Measurements from ENCODE around the gene CNOT10. TPM values are rescaled to one million over a fixed set of nuclear protein-coding genes. Genes with fewer than 3 reads are reported as not detected.
"Not testable (repeated sequence)": the region's sequence is repeated elsewhere in the genome, so short reads cannot be mapped to it uniquely, and the experiment has no call there.

The CNOT10 gene
- polyA plus RNA-seq, 1 of the 3 experiments (the other 2 are of a cell fraction) = 23.5 TPM

DNA sequence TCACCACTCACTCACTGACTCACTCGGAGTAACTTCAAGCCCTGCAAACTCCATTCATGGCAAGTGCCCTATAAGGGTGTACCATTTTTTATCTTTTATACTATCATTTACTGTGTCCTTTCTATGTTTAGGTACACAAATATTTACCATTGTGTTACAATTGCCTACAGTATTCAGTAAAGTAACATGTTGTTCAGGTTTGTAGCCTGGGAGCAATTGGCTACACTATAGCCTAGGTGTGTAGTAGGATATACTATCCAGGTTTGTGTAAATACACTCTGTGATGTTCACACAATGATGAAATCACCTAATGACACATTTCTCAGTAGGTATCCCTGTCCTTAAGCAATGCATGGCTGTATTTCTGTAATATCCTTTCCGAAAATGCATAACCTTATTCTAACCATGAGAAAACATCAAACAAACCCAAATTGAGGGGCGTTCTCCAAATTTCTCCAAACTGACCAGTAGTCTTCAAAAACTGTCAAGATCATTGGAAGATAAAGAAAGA lies 17.9 kb upstream of the CNOT10 start:
- TF ChIP-seq NFIC (IDR thresholded peaks at IDR 0.05; ENCODE audit: borderline replicate concordance) = no peak
- TF ChIP-seq MEF2A (IDR thresholded peaks at IDR 0.05; ENCODE audit: borderline replicate concordance, low read depth) = no peak
- TF ChIP-seq FOXJ3 (CRISPR knock-in tag; IDR thresholded peaks at IDR 0.05) = no peak
- TF ChIP-seq, protein P1, sequence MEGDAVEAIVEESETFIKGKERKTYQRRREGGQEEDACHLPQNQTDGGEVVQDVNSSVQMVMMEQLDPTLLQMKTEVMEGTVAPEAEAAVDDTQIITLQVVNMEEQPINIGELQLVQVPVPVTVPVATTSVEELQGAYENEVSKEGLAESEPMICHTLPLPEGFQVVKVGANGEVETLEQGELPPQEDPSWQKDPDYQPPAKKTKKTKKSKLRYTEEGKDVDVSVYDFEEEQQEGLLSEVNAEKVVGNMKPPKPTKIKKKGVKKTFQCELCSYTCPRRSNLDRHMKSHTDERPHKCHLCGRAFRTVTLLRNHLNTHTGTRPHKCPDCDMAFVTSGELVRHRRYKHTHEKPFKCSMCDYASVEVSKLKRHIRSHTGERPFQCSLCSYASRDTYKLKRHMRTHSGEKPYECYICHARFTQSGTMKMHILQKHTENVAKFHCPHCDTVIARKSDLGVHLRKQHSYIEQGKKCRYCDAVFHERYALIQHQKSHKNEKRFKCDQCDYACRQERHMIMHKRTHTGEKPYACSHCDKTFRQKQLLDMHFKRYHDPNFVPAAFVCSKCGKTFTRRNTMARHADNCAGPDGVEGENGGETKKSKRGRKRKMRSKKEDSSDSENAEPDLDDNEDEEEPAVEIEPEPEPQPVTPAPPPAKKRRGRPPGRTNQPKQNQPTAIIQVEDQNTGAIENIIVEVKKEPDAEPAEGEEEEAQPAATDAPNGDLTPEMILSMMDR (IDR thresholded peaks at IDR 0.05) = no peak
- TF ChIP-seq, protein P2, sequence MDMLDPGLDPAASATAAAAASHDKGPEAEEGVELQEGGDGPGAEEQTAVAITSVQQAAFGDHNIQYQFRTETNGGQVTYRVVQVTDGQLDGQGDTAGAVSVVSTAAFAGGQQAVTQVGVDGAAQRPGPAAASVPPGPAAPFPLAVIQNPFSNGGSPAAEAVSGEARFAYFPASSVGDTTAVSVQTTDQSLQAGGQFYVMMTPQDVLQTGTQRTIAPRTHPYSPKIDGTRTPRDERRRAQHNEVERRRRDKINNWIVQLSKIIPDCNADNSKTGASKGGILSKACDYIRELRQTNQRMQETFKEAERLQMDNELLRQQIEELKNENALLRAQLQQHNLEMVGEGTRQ (IDR thresholded peaks at IDR 0.05; ENCODE audit: borderline replicate concordance, low read depth, low read length) = no peak
- TF ChIP-seq JUND (IDR thresholded peaks at IDR 0.05) = no peak
- no peak for TF ChIP-seq EP300 (IDR thresholded peaks at IDR 0.05; ENCODE audit: borderline replicate concordance in 1 of 2, low read depth in 1 of 2, low read length in 1 of 2)
- TF ChIP-seq MXI1 (IDR thresholded peaks at IDR 0.05; ENCODE audit: low read depth, low read length) = no peak
- TF ChIP-seq SMC3 (IDR thresholded peaks at IDR 0.05; ENCODE audit: low read depth, low read length) = no peak
- TF ChIP-seq, protein P3, sequence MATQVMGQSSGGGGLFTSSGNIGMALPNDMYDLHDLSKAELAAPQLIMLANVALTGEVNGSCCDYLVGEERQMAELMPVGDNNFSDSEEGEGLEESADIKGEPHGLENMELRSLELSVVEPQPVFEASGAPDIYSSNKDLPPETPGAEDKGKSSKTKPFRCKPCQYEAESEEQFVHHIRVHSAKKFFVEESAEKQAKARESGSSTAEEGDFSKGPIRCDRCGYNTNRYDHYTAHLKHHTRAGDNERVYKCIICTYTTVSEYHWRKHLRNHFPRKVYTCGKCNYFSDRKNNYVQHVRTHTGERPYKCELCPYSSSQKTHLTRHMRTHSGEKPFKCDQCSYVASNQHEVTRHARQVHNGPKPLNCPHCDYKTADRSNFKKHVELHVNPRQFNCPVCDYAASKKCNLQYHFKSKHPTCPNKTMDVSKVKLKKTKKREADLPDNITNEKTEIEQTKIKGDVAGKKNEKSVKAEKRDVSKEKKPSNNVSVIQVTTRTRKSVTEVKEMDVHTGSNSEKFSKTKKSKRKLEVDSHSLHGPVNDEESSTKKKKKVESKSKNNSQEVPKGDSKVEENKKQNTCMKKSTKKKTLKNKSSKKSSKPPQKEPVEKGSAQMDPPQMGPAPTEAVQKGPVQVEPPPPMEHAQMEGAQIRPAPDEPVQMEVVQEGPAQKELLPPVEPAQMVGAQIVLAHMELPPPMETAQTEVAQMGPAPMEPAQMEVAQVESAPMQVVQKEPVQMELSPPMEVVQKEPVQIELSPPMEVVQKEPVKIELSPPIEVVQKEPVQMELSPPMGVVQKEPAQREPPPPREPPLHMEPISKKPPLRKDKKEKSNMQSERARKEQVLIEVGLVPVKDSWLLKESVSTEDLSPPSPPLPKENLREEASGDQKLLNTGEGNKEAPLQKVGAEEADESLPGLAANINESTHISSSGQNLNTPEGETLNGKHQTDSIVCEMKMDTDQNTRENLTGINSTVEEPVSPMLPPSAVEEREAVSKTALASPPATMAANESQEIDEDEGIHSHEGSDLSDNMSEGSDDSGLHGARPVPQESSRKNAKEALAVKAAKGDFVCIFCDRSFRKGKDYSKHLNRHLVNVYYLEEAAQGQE (IDR thresholded peaks at IDR 0.05; ENCODE audit: low read depth, low read length) = no peak
- TF ChIP-seq RXRA (IDR thresholded peaks at IDR 0.05; ENCODE audit: borderline replicate concordance, low read depth) = no peak
- TF ChIP-seq, protein P4, sequence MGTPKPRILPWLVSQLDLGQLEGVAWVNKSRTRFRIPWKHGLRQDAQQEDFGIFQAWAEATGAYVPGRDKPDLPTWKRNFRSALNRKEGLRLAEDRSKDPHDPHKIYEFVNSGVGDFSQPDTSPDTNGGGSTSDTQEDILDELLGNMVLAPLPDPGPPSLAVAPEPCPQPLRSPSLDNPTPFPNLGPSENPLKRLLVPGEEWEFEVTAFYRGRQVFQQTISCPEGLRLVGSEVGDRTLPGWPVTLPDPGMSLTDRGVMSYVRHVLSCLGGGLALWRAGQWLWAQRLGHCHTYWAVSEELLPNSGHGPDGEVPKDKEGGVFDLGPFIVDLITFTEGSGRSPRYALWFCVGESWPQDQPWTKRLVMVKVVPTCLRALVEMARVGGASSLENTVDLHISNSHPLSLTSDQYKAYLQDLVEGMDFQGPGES (IDR thresholded peaks at IDR 0.05; ENCODE audit: low read depth, low read length) = no peak
- TF ChIP-seq POLR2AphosphoS5 (IDR thresholded peaks at IDR 0.05; ENCODE audit: low read depth, low read length) = no peak
- no peak for TF ChIP-seq TCF12 (IDR thresholded peaks at IDR 0.05)
- TF ChIP-seq TEAD4 (IDR thresholded peaks at IDR 0.05; ENCODE audit: borderline replicate concordance, insufficient read depth) = no peak
- TF ChIP-seq ELF1 (IDR thresholded peaks at IDR 0.05) = no peak
- Histone ChIP-seq H3K79me2 (ENCODE audit: insufficient read depth) (no peaks in the 10 kb centered on the region), H3K9me3 (no peaks in the 10 kb centered on the region), H3K27me3 (ENCODE audit: insufficient read depth) (no peaks in the 10 kb centered on the region), H3K27ac (ENCODE audit: low read depth in 2 of 2, low read length in 1 of 2) (no peak overlapping the region), H2AFZ (ENCODE audit: low read depth) (no peak overlapping the region), H4K20me1 (ENCODE audit: insufficient read depth) (no peaks in the 10 kb centered on the region), H3K36me3 (replicated peaks in 1 of 2; ENCODE audit: control insufficient read depth in 1 of 2, insufficient read depth in 2 of 2, low read length in 1 of 2) (no peaks in the 10 kb centered on the region), H3K4me3 (ENCODE audit: low read depth in 2 of 2, low read length in 1 of 2) (no peak overlapping the region), H3K9ac (no peak overlapping the region), H3K4me1 (ENCODE audit: control insufficient read depth in 1 of 2, insufficient read depth in 2 of 2, low read depth in 1 of 2, low read length in 1 of 2) (no peaks in the 10 kb centered on the region), H3F3A (replicated peaks; ENCODE audit: insufficient read depth) (no peaks in the 10 kb centered on the region), H3K9me2 (no peaks in the 10 kb centered on the region), H3K4me2 (no peak overlapping the region)
- no peak for DNase-seq
- ChIA-PET CTCF (interaction anchor here (14.6 kb wide), 1 partner anchor 157 kb away, joined by 114 read pairs; no protein-coding TSS in a partner anchor), POLR2A (no interaction called here)
- WGBS (ENCODE audit: low lambda C conversion rate) = 62% methylated on average over 3 of the region's 3 CpGs

DNA sequence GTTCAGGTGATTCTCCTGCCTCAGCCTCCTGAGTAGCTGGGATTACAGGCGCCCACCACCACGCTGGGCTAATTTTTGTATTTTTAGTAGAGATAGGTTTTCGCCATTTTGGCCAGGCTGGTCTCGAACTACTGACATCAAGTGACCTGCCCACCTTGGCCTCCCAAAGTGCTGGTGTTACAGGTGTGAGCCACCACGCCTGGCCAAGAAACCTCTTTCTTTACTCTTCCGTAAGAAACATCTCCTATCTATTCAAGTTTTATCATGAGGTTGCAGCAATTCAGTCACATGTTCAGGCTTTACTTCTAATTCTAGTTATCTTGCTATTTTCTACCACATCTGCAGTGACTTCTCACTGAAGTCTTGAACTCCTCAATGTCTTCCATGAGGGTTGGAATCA lies 15.8 kb upstream of the CNOT10 start:
- H3K4me3 ChIP-seq (ENCODE audit: low read depth in 2 of 2, low read length in 1 of 2); H3K9me3 ChIP-seq; H2AFZ ChIP-seq (ENCODE audit: low read depth); H3K9me2 ChIP-seq; H3K4me1 ChIP-seq (ENCODE audit: control insufficient read depth in 1 of 2, insufficient read depth in 2 of 2, low read depth in 1 of 2, low read length in 1 of 2); DNase-seq; H3K79me2 ChIP-seq (ENCODE audit: insufficient read depth); H3K4me2 ChIP-seq; POLR2A ChIA-PET; H3K27ac ChIP-seq (ENCODE audit: low read depth in 2 of 2, low read length in 1 of 2); H3K36me3 ChIP-seq (replicated peaks in 1 of 2; ENCODE audit: control insufficient read depth in 1 of 2, insufficient read depth in 2 of 2, low read length in 1 of 2); H3K9ac ChIP-seq; H4K20me1 ChIP-seq (ENCODE audit: insufficient read depth); H3F3A ChIP-seq (replicated peaks; ENCODE audit: insufficient read depth); H3K27me3 ChIP-seq (ENCODE audit: insufficient read depth): not testable (repeated sequence)
- WGBS (ENCODE audit: low lambda C conversion rate) = 42% methylated on average over 6 of the region's 6 CpGs
- CTCF ChIA-PET = interaction anchor here (14.6 kb wide), 1 partner anchor 159 kb away, joined by 114 read pairs; no protein-coding TSS in a partner anchor

DNA sequence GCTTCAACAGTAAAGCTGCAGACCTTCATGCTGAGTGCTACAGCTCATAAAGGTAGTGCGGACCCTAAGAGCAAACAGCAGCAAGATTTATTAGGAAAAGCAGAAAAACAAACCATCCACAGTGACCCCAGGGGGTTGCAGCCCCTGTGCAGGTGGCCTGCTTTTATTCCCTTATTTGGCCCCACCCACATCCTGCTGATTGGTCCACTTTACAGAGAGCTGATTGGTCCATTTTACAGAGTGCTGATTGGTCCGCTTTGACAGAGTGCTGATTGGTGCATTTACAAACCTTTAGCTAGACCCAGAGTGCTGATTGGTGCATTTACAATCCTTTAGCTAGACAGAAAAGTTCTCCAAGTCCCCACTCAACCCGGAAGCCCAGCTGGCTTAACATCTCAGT lies 11.3 kb upstream of the CNOT10 start:
- H3K9ac ChIP-seq; H3K27ac ChIP-seq (ENCODE audit: low read depth in 2 of 2, low read length in 1 of 2); H3K9me3 ChIP-seq; H3K4me3 ChIP-seq (ENCODE audit: low read depth in 2 of 2, low read length in 1 of 2); H3K9me2 ChIP-seq; H3K79me2 ChIP-seq (ENCODE audit: insufficient read depth); H3K4me1 ChIP-seq (ENCODE audit: control insufficient read depth in 1 of 2, insufficient read depth in 2 of 2, low read depth in 1 of 2, low read length in 1 of 2); H3K27me3 ChIP-seq (ENCODE audit: insufficient read depth); H3K4me2 ChIP-seq; DNase-seq; H3F3A ChIP-seq (replicated peaks; ENCODE audit: insufficient read depth); H2AFZ ChIP-seq (ENCODE audit: low read depth); H4K20me1 ChIP-seq (ENCODE audit: insufficient read depth); POLR2A ChIA-PET; H3K36me3 ChIP-seq (replicated peaks in 1 of 2; ENCODE audit: control insufficient read depth in 1 of 2, insufficient read depth in 2 of 2, low read length in 1 of 2): not testable (repeated sequence)
- CTCF ChIA-PET = interaction anchor here (1.2 to 1.5 kb wide), 2 partner anchors 12 to 163 kb away, joined by 4 read pairs; partner anchors contain the start of gene CNOT10
- WGBS (ENCODE audit: low lambda C conversion rate) = 79% methylated on average over 3 of the region's 3 CpGs
